Measurements from ENCODE around the gene HAP1.

Gene HAP1

DNA sequence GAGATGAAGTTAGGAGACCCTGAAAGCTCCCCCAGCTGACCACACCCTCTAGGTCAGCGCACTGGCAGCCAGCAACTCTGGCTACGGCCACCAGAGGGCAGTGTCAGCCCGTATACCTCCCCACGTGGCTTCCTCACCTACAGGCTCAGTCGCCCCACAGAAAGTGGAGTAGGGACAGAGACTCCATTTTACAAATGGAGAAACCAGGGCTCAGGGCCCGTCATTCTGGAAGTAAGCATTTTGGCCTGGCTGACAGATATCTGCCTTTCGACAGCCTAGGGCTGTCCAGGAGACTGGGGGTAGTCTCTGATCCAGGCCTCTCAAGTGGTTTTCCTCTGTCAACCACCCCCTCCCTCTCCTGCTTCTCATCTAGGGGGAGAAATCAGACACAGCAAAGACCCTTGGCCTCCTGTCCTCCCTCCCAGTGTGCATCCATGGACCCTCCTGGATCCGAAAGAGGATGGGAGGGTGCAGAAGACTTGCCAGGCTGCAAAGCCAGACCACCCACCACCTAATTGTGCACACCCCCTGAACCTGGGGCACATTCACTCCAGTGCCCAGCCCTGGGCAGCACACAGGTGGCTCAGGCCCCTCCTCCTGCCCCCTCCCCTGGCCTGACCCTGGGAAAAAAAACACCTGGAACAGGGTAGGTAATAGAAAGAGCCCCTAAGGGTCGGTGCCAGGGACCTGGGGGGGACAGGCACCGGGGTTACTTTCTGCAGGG, 3.8 kb upstream of the HAP1 start:
- H3F3A ChIP-seq (ENCODE audit: insufficient read depth, low read length) = no peaks in the 10 kb centered on the region
- H3K79me2 ChIP-seq (ENCODE audit: low read length) = no peaks in the 10 kb centered on the region
- TF ChIP-seq EZH2 (optimal IDR thresholded peaks at IDR 0.05; ENCODE audit: low read depth, low read length) = no peak
- TF ChIP-seq, protein P1, sequence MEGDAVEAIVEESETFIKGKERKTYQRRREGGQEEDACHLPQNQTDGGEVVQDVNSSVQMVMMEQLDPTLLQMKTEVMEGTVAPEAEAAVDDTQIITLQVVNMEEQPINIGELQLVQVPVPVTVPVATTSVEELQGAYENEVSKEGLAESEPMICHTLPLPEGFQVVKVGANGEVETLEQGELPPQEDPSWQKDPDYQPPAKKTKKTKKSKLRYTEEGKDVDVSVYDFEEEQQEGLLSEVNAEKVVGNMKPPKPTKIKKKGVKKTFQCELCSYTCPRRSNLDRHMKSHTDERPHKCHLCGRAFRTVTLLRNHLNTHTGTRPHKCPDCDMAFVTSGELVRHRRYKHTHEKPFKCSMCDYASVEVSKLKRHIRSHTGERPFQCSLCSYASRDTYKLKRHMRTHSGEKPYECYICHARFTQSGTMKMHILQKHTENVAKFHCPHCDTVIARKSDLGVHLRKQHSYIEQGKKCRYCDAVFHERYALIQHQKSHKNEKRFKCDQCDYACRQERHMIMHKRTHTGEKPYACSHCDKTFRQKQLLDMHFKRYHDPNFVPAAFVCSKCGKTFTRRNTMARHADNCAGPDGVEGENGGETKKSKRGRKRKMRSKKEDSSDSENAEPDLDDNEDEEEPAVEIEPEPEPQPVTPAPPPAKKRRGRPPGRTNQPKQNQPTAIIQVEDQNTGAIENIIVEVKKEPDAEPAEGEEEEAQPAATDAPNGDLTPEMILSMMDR (IDR thresholded peaks at IDR 0.05; ENCODE audit: low read length) = peak; percentile 97
- H3K4me3 ChIP-seq (ENCODE audit: low read length) = no peak overlapping the region
- H3K4me1 ChIP-seq (ENCODE audit: low read length) = peaks cover 21% of the 10 kb centered on the region
- no peaks in the 10 kb centered on the region for H4K20me1 ChIP-seq (ENCODE audit: insufficient read depth, low read length)
- no peak overlapping the region for H3K27ac ChIP-seq (ENCODE audit: low read length)
- H3K4me2 ChIP-seq (ENCODE audit: low read depth, low read length) = peak overlapping the region; percentile 46; the same call in 1 of the 2 replicates
- H2AFZ ChIP-seq (ENCODE audit: low read length) = peak overlapping the region; percentile 76
- DNase-seq = peak; percentile 81
- peaks cover 43% of the 10 kb centered on the region for H3K27me3 ChIP-seq (replicated peaks; ENCODE audit: insufficient read depth, low read length)
- H3K9me2 ChIP-seq (replicated peaks; ENCODE audit: insufficient read depth, low read length) = no peaks in the 10 kb centered on the region
- H3K9ac ChIP-seq (ENCODE audit: low read length) = peak overlapping the region; percentile 2; the same call in 1 of the 2 replicates
- H3K9me3 ChIP-seq (replicated peaks; ENCODE audit: insufficient read depth, low read length) = no peaks in the 10 kb centered on the region
- H3K36me3 ChIP-seq (replicated peaks; ENCODE audit: insufficient read depth, low read length) = no peaks in the 10 kb centered on the region

GRCh38 chr17:41737680-41738023, 3.2 kb upstream of the HAP1 start:
- H3K9me2 ChIP-seq (replicated peaks; ENCODE audit: insufficient read depth, low read length) = no peaks in the 10 kb centered on the region
- no peak overlapping the region for H3K27ac ChIP-seq (ENCODE audit: low read length)
- no peaks in the 10 kb centered on the region for H3F3A ChIP-seq (ENCODE audit: insufficient read depth, low read length)
- peaks cover 21% of the 10 kb centered on the region for H3K4me1 ChIP-seq (ENCODE audit: low read length)
- no peaks in the 10 kb centered on the region for H3K9me3 ChIP-seq (replicated peaks; ENCODE audit: insufficient read depth, low read length)
- no peak for DNase-seq
- no peaks in the 10 kb centered on the region for H4K20me1 ChIP-seq (ENCODE audit: insufficient read depth, low read length)
- no peak overlapping the region for H3K9ac ChIP-seq (ENCODE audit: low read length)
- H3K4me3 ChIP-seq (ENCODE audit: low read length) = no peak overlapping the region; the same call in 1 of the 2 replicates
- H3K27me3 ChIP-seq (replicated peaks; ENCODE audit: insufficient read depth, low read length) = peaks cover 49% of the 10 kb centered on the region
- H3K4me2 ChIP-seq (ENCODE audit: low read depth, low read length) = peak overlapping the region; percentile 46; the same call in 1 of the 2 replicates
- H3K79me2 ChIP-seq (ENCODE audit: low read length) = no peaks in the 10 kb centered on the region
- H3K36me3 ChIP-seq (replicated peaks; ENCODE audit: insufficient read depth, low read length) = no peaks in the 10 kb centered on the region
- H2AFZ ChIP-seq (ENCODE audit: low read length) = no peak overlapping the region; the same call in 1 of the 2 replicates
- TF ChIP-seq EZH2phosphoT487 (IDR thresholded peaks at IDR 0.05; ENCODE audit: low read length) (no peak), EZH2 (optimal IDR thresholded peaks at IDR 0.05; ENCODE audit: low read depth, low read length) (no peak)
- TF ChIP-seq, protein P1 (IDR thresholded peaks at IDR 0.05; ENCODE audit: low read length) = no peak

- Histone ChIP-seq H3K4me2 (ENCODE audit: low read depth, low read length) (peak overlapping the region; percentile 50; the same call in 1 of the 2 replicates), H3K4me1 (ENCODE audit: low read length) (peaks cover 21% of the 10 kb centered on the region), H3K9ac (ENCODE audit: low read length) (no peak overlapping the region), H3F3A (ENCODE audit: insufficient read depth, low read length) (no peaks in the 10 kb centered on the region), H2AFZ (ENCODE audit: low read length) (no peak overlapping the region; the same call in 1 of the 2 replicates), H3K27me3 (replicated peaks; ENCODE audit: insufficient read depth, low read length) (peaks cover 54% of the 10 kb centered on the region), H4K20me1 (ENCODE audit: insufficient read depth, low read length) (no peaks in the 10 kb centered on the region), H3K79me2 (ENCODE audit: low read length) (no peaks in the 10 kb centered on the region), H3K36me3 (replicated peaks; ENCODE audit: insufficient read depth, low read length) (no peaks in the 10 kb centered on the region), H3K9me3 (replicated peaks; ENCODE audit: insufficient read depth, low read length) (no peaks in the 10 kb centered on the region), H3K4me3 (ENCODE audit: low read length) (no peak overlapping the region; the same call in 1 of the 2 replicates), H3K9me2 (replicated peaks; ENCODE audit: insufficient read depth, low read length) (no peaks in the 10 kb centered on the region), H3K27ac (ENCODE audit: low read length) (no peak overlapping the region)
- no peak for DNase-seq
- TF ChIP-seq, protein P1 (IDR thresholded peaks at IDR 0.05; ENCODE audit: low read length) = no peak
- TF ChIP-seq EZH2 (optimal IDR thresholded peaks at IDR 0.05; ENCODE audit: low read depth, low read length) (no peak), EZH2phosphoT487 (IDR thresholded peaks at IDR 0.05; ENCODE audit: low read length) (no peak)
Measured at GRCh38 chr17:41736983-41737679, 2.7 kb upstream of the HAP1 start.
